Smooth muscle cell (in vitro differentiated cells): ENCODE data around the gene FGF14. TPM values are rescaled to one million over a fixed set of nuclear protein-coding genes. Genes with fewer than 3 reads are reported as not detected.

Experiments used
- DNase-seq: peaks from one replicate; lab custom pipeline; 2025; ENCODE audit not compliant: unreplicated experiment; lab: John Stamatoyannopoulos, UW
- H2AFZ ChIP-seq: fragments of 200-600 bp; sonication (generic); 2 replicates; pipeline ENCODE4 v1.6.0; 2016; ENCODE audit warnings: antibody characterized with exemption, low read depth, mild to moderate bottlenecking
- H3F3A ChIP-seq: fragments of 200-600 bp; sonication (generic); 2 replicates; pipeline ENCODE4 v1.6.0; 2017; ENCODE audit warnings: antibody characterized with exemption, low read depth
- H3K27ac ChIP-seq: fragments of 200-600 bp; sonication (generic); 2 replicates; pipeline ENCODE4 v1.5.1; 2016; ENCODE audit warnings: low read depth, mild to moderate bottlenecking
- H3K27me3 ChIP-seq: fragments of 200-600 bp; sonication (generic); 2 replicates; pipeline ENCODE4 v1.6.1; 2016; ENCODE audit warnings: low read depth, mild to moderate bottlenecking
- H3K36me3 ChIP-seq: fragments of 200-600 bp; sonication (generic); 2 replicates; pipeline ENCODE4 v1.5.1; 2016; ENCODE audit warnings: low read depth
- H3K4me1 ChIP-seq: fragments of 200-600 bp; sonication (generic); 2 replicates; pipeline ENCODE4 v1.5.1; 2016; ENCODE audit warnings: low read depth
- H3K4me2 ChIP-seq: fragments of 200-600 bp; sonication (generic); 2 replicates; pipeline ENCODE4 v1.6.0; 2016; ENCODE audit warnings: mild to moderate bottlenecking
- H3K4me3 ChIP-seq: fragments of 200-600 bp; sonication (generic); 2 replicates; pipeline ENCODE4 v1.5.1; 2016; ENCODE audit warnings: mild to moderate bottlenecking
- H3K79me2 ChIP-seq: fragments of 200-600 bp; sonication (generic); 2 replicates; pipeline ENCODE4 v1.6.0; 2016; ENCODE audit warnings: low read depth, mild to moderate bottlenecking
- H3K9ac ChIP-seq: fragments of 200-600 bp; sonication (generic); 2 replicates; pipeline ENCODE4 v1.6.0; 2016; ENCODE audit warnings: low read depth
- H3K9me3 ChIP-seq: fragments of 200-600 bp; sonication (generic); replicated peaks from 2 replicates; pipeline ENCODE4 v1.5.1; 2016; ENCODE audit warnings: low read depth
- H4K20me1 ChIP-seq: fragments of 200-600 bp; sonication (generic); 2 replicates; pipeline ENCODE4 v1.6.0; 2016; ENCODE audit warnings: low read depth
- WGBS: methylation state at CpG from one replicate; pipeline ENCODE4 v1.1.7; 2016; ENCODE audit warnings: low lambda C conversion rate; 5-methylcytosine and 5-hydroxymethylcytosine counted together
- polyA plus RNA-seq: library from polyadenylated mRNA; unstranded; fragments of >200 nt; fragmentation: Nextera tagmentation; extraction: Ambion mirVana; gene quantifications from 2 replicates; pipeline ENCODE4 v1.2.1, GENCODE V29; 2016
- total RNA-seq: library from RNA; depleted of rRNA; stranded (reverse); fragments of >200 nt; gene quantifications from 2 replicates; pipeline ENCODE4 v1.2.3, GENCODE V29; 2014
- TF ChIP-seq, protein P1 (sequence below): fragments of 200-600 bp; sonication (generic); IDR thresholded peaks from 2 replicates; pipeline ENCODE4 v1.5.1; 2017; ENCODE audit warnings: borderline replicate concordance, mild to moderate bottlenecking, antibody characterized with exemption; ENCODE audit not compliant: insufficient read depth, poor library complexity, severe bottlenecking

Gene FGF14
- total and polyA plus RNA-seq, 2 experiments from 2014 or later, result 0.23 TPM; not detected in 1

- no peaks in the 10 kb centered on the region for H3F3A ChIP-seq
- H3K9ac ChIP-seq, result no peak overlapping the region
- TF ChIP-seq, protein P1, sequence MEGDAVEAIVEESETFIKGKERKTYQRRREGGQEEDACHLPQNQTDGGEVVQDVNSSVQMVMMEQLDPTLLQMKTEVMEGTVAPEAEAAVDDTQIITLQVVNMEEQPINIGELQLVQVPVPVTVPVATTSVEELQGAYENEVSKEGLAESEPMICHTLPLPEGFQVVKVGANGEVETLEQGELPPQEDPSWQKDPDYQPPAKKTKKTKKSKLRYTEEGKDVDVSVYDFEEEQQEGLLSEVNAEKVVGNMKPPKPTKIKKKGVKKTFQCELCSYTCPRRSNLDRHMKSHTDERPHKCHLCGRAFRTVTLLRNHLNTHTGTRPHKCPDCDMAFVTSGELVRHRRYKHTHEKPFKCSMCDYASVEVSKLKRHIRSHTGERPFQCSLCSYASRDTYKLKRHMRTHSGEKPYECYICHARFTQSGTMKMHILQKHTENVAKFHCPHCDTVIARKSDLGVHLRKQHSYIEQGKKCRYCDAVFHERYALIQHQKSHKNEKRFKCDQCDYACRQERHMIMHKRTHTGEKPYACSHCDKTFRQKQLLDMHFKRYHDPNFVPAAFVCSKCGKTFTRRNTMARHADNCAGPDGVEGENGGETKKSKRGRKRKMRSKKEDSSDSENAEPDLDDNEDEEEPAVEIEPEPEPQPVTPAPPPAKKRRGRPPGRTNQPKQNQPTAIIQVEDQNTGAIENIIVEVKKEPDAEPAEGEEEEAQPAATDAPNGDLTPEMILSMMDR, result no peak
- H3K27ac ChIP-seq, result no peak overlapping the region
- DNase-seq, result no peak
- H3K36me3 ChIP-seq, result no peaks in the 10 kb centered on the region
- 77% methylated on average over 2 of the region's 2 CpGs for WGBS
- H3K4me2 ChIP-seq, result no peak overlapping the region
- H3K79me2 ChIP-seq, result no peaks in the 10 kb centered on the region
- H3K4me3 ChIP-seq, result no peak overlapping the region
- no peaks in the 10 kb centered on the region for H3K4me1 ChIP-seq
- H3K27me3 ChIP-seq, result no peaks in the 10 kb centered on the region
- H3K9me3 ChIP-seq, result no peaks in the 10 kb centered on the region
- no peaks in the 10 kb centered on the region for H4K20me1 ChIP-seq
- H2AFZ ChIP-seq, result no peak overlapping the region
Observed at GRCh38 chr13:102326381-102327118, 75.3 kb downstream of the FGF14 start.

DNA sequence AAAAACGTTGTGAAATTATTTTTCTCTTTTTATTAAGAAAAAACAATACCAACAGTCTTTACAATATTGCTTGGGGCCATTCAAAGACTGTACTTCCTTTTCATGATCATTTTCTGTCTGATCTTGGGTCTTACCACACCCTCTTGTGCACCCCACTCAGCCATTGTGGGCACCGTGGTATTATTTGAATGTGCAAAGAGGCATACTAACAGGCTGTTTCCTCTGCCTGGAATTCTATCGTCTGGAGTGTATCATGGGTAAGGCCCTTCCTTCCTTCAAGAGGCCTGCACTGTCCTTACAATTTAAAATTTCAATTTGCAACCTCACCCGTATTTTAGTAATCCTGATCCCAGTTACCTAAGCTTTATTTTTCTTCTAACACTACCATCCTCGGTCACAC is 76.5 kb downstream of the FGF14 start:
- TF ChIP-seq, protein P1, result no peak
- no peaks in the 10 kb centered on the region for H3K9me3 ChIP-seq
- no peaks in the 10 kb centered on the region for H3F3A ChIP-seq
- no peak overlapping the region for H3K27ac ChIP-seq
- H4K20me1 ChIP-seq, result no peaks in the 10 kb centered on the region
- H2AFZ ChIP-seq, result no peak overlapping the region
- DNase-seq, result no peak
- 57% methylated on average over 5 of the region's 5 CpGs for WGBS
- no peaks in the 10 kb centered on the region for H3K36me3 ChIP-seq
- H3K4me2 ChIP-seq, result no peak overlapping the region
- no peaks in the 10 kb centered on the region for H3K79me2 ChIP-seq
- H3K9ac ChIP-seq, result no peak overlapping the region
- no peaks in the 10 kb centered on the region for H3K4me1 ChIP-seq
- H3K27me3 ChIP-seq, result no peaks in the 10 kb centered on the region
- H3K4me3 ChIP-seq, result no peak overlapping the region

GRCh38 chr13:102323505-102323904 is 78.3 kb downstream of the FGF14 start:
- WGBS, result 86% methylated on average over 1 of the region's 1 CpG
- H3F3A ChIP-seq, result no peaks in the 10 kb centered on the region
- H3K27ac ChIP-seq, result no peak overlapping the region
- no peak for DNase-seq
- no peaks in the 10 kb centered on the region for H3K36me3 ChIP-seq
- TF ChIP-seq, protein P1, result no peak
- no peaks in the 10 kb centered on the region for H4K20me1 ChIP-seq
- no peak overlapping the region for H3K9ac ChIP-seq
- H3K27me3 ChIP-seq, result no peaks in the 10 kb centered on the region
- H2AFZ ChIP-seq, result no peak overlapping the region
- no peaks in the 10 kb centered on the region for H3K79me2 ChIP-seq
- H3K4me2 ChIP-seq, result no peak overlapping the region
- H3K4me1 ChIP-seq, result no peaks in the 10 kb centered on the region
- H3K4me3 ChIP-seq, result no peak overlapping the region
- H3K9me3 ChIP-seq, result no peaks in the 10 kb centered on the region

DNA sequence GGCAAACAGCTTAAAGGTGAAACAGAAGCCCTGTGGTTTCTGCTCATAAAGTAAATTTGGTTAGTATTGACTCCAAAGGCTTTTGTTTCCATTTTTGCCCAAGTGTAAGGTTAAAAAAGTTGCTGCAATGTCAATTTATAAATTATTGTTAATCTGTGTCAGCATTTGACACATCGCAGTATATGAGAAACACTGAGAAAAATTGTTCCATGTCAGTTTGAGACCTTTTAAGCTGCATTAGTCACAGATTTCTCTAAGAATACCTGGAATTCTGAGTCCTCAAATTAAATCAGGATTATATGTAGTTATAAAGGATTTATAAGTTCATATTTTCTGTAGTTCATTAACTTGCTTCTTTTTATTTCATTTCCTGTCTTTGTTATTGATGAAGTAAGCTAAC is 78.8 kb downstream of the FGF14 start:
- H3K4me2 ChIP-seq, result no peak overlapping the region
- no peaks in the 10 kb centered on the region for H4K20me1 ChIP-seq
- no peak overlapping the region for H3K4me3 ChIP-seq
- H3K79me2 ChIP-seq, result no peaks in the 10 kb centered on the region
- no peaks in the 10 kb centered on the region for H3F3A ChIP-seq
- no peak overlapping the region for H3K27ac ChIP-seq
- no peak for DNase-seq
- no peaks in the 10 kb centered on the region for H3K4me1 ChIP-seq
- no peak overlapping the region for H2AFZ ChIP-seq
- no peaks in the 10 kb centered on the region for H3K27me3 ChIP-seq
- WGBS, result 100% methylated on average over 1 of the region's 1 CpG
- no peaks in the 10 kb centered on the region for H3K9me3 ChIP-seq
- TF ChIP-seq, protein P1, result no peak
- H3K36me3 ChIP-seq, result no peaks in the 10 kb centered on the region
- no peak overlapping the region for H3K9ac ChIP-seq
